Activated T-cell treated with anti-CD3 and anti-CD28 coated beads, Interleukin-2, amount 50 U/mL, for 1 hour (primary cell): ENCODE data around the gene ELMO2.
A peak's percentile ranks its signal among the peaks of the same experiment; 100 is the strongest.

Experiments
- DNase-seq: peaks from one replicate; pipeline ENCODE4 v3.0.0-alpha.2; 2020

Gene ELMO2

GRCh38 chr20:46406200-46406985 lies at the start of gene ELMO2:
TSS of gene ELMO2 (minus strand) at chr20:46406615. CDS start at chr20:46394482, 12,133 bp downstream.
- peak; percentile 91 for DNase-seq

GRCh38 chr20:46455729-46456128 lies 49.3 kb upstream of the ELMO2 start:
- DNase-seq, result no peak

GRCh38 chr20:46446851-46447250 lies 40.4 kb upstream of the ELMO2 start:
- DNase-seq, result no peak

GRCh38 chr20:46439837-46440236 lies 33.4 kb upstream of the ELMO2 start:
- DNase-seq, result no peak

GRCh38 chr20:46438156-46438750 lies 31.8 kb upstream of the ELMO2 start:
- DNase-seq, result no peak

- no peak for DNase-seq
Measured at GRCh38 chr20:46435146-46435545, 28.7 kb upstream of the ELMO2 start.

GRCh38 chr20:46434597-46434996 lies 28.2 kb upstream of the ELMO2 start:
- DNase-seq, result no peak

DNA sequence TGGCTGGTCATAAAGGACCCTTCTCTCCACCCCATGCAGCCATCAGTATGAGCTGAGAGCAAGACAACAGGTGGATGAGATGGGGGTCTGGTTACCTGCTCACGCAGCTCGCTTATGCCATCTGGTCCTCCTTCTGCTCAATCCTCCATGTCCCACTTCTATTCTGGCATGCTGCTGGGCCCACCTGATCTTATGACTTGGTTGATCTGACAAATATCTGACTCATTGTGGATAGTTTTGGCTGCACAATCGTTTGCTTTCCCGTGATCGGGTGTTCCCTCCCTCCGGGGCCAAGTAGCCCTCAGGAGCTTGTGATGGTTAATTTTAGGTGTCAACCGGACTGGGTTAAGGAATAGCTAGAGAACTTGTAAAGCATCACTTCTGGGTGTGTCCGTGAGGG lies 26.6 kb upstream of the ELMO2 start:
- DNase-seq, result no peak

DNA sequence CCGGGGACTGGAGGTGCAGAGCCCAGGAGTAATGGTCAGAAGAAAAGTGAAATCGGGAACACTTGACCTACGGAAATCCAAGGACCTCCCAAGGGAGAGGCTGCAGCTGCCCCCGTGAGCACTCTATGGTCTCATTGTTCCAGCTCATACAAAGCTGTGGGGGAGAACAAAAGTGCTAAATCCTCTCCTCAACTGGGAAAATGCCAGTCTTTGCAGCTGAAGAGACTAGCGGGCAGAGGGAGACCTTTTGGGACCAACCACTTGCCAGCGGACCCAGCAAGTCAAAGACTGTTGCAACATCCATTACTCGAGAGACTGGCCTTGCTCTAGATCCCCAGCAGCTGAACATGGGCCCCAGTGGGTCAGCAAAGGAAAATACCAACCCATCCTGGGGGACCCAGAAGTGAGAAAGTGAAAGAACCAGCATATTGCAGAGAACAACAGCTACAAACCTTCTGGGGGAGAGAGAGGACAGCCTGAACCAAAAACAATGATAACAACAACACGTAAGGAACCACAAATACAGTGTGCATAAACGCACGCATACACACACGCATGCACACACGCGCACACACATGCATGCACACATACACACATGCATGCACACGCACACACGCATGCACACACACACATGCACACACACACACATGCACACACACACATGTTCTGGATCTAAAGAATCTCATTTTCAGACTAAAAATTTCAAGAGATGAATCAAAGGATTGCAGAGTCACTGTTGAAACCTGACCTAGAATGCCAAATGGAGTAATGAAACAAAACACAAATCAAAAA lies 24.7 kb upstream of the ELMO2 start:
- DNase-seq, result no peak

- DNase-seq, result no peak
Measured at GRCh38 chr20:46427384-46427783, 21.0 kb upstream of the ELMO2 start.

DNA sequence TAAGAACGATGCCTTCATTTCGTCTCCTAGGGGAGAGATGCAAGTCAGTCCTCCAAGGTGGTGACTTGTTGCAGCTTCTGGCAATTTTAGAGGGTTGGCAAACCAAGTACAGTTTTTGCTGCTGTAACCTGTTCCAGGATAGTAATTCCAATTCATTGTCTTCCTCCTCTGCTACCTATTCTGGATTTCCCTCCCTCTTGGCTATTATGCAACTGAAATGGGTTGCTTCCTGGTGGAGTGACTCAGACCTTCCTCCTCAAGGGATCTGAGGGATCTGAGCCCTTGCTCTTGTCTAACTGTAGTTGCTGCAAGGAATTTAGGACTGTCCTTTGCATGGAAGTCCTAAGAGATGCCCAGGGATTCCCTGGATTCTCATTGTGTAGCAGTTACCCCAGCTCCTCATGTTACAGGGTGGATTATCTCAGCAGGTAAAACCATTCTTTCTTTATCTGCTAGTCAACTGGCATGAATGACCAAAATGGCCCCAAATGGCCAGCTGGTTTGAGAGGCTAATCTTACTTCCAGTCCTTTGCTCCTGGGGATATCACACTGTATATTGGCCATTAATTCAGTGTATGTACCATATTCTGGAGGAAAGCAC lies 17.6 kb upstream of the ELMO2 start:
- no peak for DNase-seq

- DNase-seq, result no peak
Measured at GRCh38 chr20:46423342-46423741, 16.9 kb upstream of the ELMO2 start.

DNA sequence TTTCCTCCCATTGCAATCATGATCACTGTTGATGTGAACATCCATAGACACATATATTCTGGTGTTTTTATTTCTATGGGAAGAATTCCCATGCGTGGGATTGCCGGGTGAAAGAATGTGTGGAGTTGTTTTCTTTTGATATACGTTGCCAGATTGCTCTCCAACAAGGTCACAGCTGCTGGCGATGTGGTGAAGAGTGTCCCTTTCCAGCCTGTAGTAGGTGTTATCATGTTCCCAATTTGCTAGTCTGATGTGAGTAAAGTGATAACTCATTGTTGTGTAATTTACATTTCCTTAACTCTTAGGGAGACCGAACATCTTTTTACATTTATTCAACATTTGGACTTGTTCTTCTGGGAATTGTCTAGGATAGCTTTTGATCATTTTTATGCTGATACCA lies 14.5 kb upstream of the ELMO2 start:
- DNase-seq, result no peak

GRCh38 chr20:46419882-46420281 lies 13.5 kb upstream of the ELMO2 start:
- DNase-seq, result no peak

- DNase-seq, result no peak
Measured at GRCh38 chr20:46416839-46417238, 10.4 kb upstream of the ELMO2 start.

- DNase-seq, result no peak
Measured at GRCh38 chr20:46416421-46416820, 10.0 kb upstream of the ELMO2 start.

- no peak for DNase-seq
Measured at GRCh38 chr20:46415773-46416172, 9.4 kb upstream of the ELMO2 start.

- DNase-seq, result no peak
Measured at GRCh38 chr20:46414608-46415007, 8.2 kb upstream of the ELMO2 start.

DNA sequence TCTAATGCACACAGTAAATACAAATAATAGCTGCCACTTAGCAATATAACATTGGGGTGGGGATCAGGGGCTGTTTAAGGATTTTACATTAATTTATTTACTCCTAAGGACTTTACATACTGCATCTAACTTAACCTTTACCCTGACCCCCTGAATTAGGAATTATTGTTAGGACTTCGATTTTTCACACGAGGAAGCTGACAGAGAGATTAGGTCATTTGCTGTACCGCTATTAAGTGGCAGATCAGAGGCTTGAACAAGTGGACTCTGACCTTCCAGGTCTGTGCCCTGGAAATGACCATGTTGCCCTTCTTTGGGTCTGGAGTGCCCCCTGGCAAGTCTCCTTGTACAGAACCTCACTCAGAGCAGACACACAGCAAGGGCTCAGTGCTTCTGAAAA lies 5.2 kb upstream of the ELMO2 start:
- DNase-seq, result no peak

- DNase-seq, result no peak
Measured at GRCh38 chr20:46408281-46408731, 1.9 kb upstream of the ELMO2 start.

GRCh38 chr20:46407671-46407996 lies 1.2 kb upstream of the ELMO2 start:
- no peak for DNase-seq

GRCh38 chr20:46406986-46407670 lies 713 bp upstream of the ELMO2 start:
- DNase-seq, result peak; percentile 80

DNA sequence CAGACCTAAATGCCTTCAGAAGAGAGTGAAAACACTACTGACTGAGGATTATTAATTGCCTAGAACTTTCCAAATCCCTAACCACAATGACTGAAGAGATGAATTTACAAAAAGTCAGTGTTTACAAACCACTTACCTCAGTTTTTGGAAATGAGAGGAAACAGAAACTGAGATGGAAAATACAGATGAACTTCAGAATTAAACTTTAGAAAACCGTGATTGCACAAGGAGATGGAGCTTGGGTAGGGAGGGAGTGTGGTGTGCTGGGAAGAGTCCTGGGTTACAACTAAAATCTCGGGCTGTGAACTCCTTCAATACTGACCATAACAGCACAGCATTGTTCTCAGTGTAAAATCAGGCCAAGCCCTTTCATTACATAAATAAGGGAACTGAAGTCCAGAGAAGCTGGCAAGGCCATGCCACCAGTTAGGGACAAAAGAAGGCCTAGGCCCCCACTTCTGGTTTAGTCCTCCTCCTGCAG lies 4.0 kb downstream of the ELMO2 start:
- DNase-seq, result no peak
